Measurements from ENCODE around the gene TMEM141. TPM values are rescaled to one million over a fixed set of nuclear protein-coding genes. Genes with fewer than 3 reads are reported as not detected.
A peak's percentile ranks its signal among the peaks of the same experiment; 100 is the strongest.
"Not testable (repeated sequence)": the region's sequence is repeated elsewhere in the genome, so short reads cannot be mapped to it uniquely, and the experiment has no call there.

Gene TMEM141
- total RNA-seq, 4 donors from 2014 or later: 43.1 to 88.1 (median 70.9) TPM

GRCh38 chr9:136787690-136788400 is 3.3 kb upstream of the TMEM141 start:
- peak in 2 of 3 donors; percentile 26 to 40 for TF ChIP-seq CTCF (IDR thresholded peaks at IDR 0.05)
- DNase-seq (ENCODE audit: low spot score) (peak; percentile 51), ATAC-seq (ENCODE audit: low FRiP score) (no peak)

GRCh38 chr9:136788644-136789522 is 2.3 kb upstream of the TMEM141 start:
- not testable (repeated sequence) for ATAC-seq (ENCODE audit: low FRiP score); DNase-seq (ENCODE audit: low spot score)

- no peak for TF ChIP-seq CTCF (IDR thresholded peaks at IDR 0.05)
- DNase-seq (ENCODE audit: low spot score) (no peak), ATAC-seq (ENCODE audit: low FRiP score) (no peak)
Measured at GRCh38 chr9:136789523-136789937, 1.6 kb upstream of the TMEM141 start.

- peak; percentile 17 for ATAC-seq (ENCODE audit: low FRiP score)
- no peak for DNase-seq (ENCODE audit: low spot score)
- peak in 2 of 3 donors; percentile 39 to 78 for TF ChIP-seq CTCF (IDR thresholded peaks at IDR 0.05)
Measured at GRCh38 chr9:136791516-136792276, 552 bp downstream of the TMEM141 start.

- no peak for ATAC-seq (ENCODE audit: low FRiP score)
- TF ChIP-seq CTCF (IDR thresholded peaks at IDR 0.05): no peak
- no peak for DNase-seq (ENCODE audit: low spot score)
Measured at GRCh38 chr9:136792321-136793085, 1.4 kb downstream of the TMEM141 start.

GRCh38 chr9:136793086-136793946 is 2.2 kb downstream of the TMEM141 start:
- ATAC-seq (ENCODE audit: low FRiP score) (no peak), DNase-seq (ENCODE audit: low spot score) (no peak)
- no peak for TF ChIP-seq CTCF (IDR thresholded peaks at IDR 0.05)

All from omental fat pad (tissue), 4 donors.